GM08714 (cell line): Measurements from ENCODE around the gene MAGI1.

Source experiments
- H3K4me3 ChIP-seq: fragments of 200-500 bp; sonication (Bioruptor generic); 2 replicates; pipeline ENCODE4 v1.5.1; 2014; ENCODE audit warnings: mild to moderate bottlenecking, low read length, inconsistent platforms
- ZNF274 ChIP-seq: IDR thresholded peaks from 2 replicates; pipeline ENCODE4 v1.6.1; 2012; ENCODE audit warnings: mild to moderate bottlenecking, low read depth, low read length

The MAGI1 gene

DNA sequence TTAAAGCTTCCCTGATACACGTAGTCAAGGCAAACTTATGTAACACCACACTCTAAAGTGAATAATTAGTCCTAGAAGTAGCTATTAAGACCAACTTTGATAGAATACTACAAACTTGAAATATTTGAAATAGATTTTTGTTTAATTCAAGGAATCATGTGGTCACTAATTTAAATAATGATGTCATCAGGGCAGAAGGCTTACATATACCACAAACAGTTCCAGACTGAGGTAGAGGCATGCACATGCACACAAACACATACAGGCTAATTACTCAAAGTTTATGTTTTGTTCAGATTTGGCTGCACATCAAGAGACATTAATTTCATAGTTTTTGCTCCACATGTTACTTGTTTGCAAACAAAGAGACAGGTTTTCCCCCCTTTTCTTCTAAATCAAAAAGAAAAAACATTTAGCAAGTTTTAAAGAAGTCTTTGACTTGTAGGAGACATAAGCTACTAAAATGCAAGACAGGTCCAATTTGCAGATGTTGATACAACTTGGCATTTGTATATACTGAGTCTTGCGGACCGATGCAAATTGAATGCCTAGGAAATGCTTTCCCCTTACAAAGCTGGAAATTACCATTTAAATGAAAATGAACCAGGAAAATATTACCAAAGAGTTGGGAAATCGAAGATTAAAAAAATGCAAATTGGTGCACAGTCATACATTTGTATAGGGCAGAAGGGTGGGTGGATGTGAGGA, 594.8 kb downstream of the MAGI1 start:
- TF ChIP-seq ZNF274, result no peak
- H3K4me3 ChIP-seq, result no peak overlapping the region

- TF ChIP-seq ZNF274, result no peak
- no peak overlapping the region for H3K4me3 ChIP-seq
Observed at GRCh38 chr3:65439641-65440284, 599.0 kb downstream of the MAGI1 start.

DNA sequence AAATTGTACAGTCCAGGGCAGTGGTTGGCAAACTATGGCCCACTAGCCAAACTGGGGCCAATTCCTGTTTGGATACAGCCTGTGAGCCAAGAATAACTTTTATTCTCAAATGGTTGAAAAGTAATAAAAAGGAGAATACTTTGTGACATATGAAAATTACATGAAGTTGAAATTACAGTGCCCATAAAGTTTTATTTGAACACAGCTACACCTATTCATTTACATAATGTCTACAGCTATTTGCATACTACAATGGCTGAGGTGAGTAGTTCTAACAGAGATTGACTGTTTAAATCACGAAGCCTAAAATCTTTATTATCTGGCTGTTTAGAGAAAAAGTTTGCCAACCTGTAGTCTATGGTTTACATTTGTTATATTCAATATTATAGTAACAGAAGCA, 600.1 kb downstream of the MAGI1 start:
- no peak overlapping the region for H3K4me3 ChIP-seq
- no peak for TF ChIP-seq ZNF274

GRCh38 chr3:65438096-65438495, 600.6 kb downstream of the MAGI1 start:
- no peak for TF ChIP-seq ZNF274
- H3K4me3 ChIP-seq, result no peak overlapping the region

- no peak for TF ChIP-seq ZNF274
- no peak overlapping the region for H3K4me3 ChIP-seq
Observed at GRCh38 chr3:65436580-65436979, 602.1 kb downstream of the MAGI1 start.

GRCh38 chr3:65433480-65433879, 605.2 kb downstream of the MAGI1 start:
- no peak overlapping the region for H3K4me3 ChIP-seq
- no peak for TF ChIP-seq ZNF274

GRCh38 chr3:65432388-65433003, 606.2 kb downstream of the MAGI1 start:
- no peak for TF ChIP-seq ZNF274
- no peak overlapping the region for H3K4me3 ChIP-seq

DNA sequence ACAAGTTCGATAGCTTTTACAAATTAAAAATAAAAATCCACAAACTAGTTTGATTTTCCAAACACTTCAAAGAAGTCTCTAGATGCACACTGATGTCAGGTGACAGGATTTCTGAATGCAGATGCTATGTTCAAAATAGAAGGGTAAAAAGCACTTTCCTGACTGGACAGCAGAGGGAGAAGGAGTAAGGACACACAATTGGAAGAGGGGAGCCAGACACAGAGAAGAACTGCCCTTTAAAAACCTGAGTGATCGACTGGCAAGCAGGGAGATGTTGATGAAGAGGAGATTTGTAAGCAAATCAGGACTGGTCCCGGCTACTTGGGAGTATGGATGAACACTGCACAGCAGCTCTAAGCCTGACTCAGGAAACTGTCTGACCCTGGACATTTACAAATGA, 612.8 kb downstream of the MAGI1 start:
- no peak overlapping the region for H3K4me3 ChIP-seq
- no peak for TF ChIP-seq ZNF274

DNA sequence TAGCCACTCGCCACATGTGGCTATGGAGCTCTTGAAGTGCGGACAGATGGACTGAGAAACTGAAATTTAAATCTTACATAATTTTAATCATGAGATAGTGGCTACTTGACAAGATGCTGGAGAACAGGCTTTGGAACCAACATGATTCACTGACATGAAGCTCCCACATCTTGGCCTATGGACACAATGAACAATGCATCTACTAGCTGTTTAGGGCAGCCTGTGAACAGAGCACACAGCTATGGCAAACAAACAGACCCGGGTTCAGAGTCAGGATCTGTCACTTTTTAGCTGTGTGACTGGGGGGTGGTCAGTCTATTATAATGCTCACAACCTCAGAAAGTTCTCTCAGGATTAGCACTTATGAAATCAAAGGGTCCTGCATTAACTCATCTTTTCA, 616.6 kb downstream of the MAGI1 start:
- no peak overlapping the region for H3K4me3 ChIP-seq
- TF ChIP-seq ZNF274, result no peak

DNA sequence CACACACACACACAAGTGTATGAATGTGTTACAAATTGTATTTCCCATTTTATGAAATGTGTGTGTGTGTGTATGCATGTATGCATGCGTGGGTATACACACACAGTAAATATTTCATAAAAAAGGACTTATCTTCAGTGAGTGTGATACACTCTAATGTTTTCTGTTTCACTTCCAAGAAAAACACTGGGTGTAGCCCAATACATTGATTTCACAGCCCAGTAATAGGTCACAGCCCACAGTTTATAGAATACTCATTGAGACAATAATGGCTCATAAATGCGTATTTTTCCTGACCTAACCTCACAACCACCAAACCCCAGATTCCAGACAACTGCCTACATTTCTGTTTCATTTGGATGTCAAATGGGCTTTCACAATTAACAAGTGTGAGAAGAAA, 619.5 kb downstream of the MAGI1 start:
- TF ChIP-seq ZNF274, result no peak
- H3K4me3 ChIP-seq, result no peak overlapping the region

GRCh38 chr3:65413891-65414290, 624.8 kb downstream of the MAGI1 start:
- TF ChIP-seq ZNF274, result no peak
- H3K4me3 ChIP-seq, result no peak overlapping the region

- TF ChIP-seq ZNF274, result no peak
- no peak overlapping the region for H3K4me3 ChIP-seq
Observed at GRCh38 chr3:65412588-65412987, 626.1 kb downstream of the MAGI1 start.

GRCh38 chr3:65411367-65411766, 627.4 kb downstream of the MAGI1 start:
- TF ChIP-seq ZNF274, result no peak
- no peak overlapping the region for H3K4me3 ChIP-seq

DNA sequence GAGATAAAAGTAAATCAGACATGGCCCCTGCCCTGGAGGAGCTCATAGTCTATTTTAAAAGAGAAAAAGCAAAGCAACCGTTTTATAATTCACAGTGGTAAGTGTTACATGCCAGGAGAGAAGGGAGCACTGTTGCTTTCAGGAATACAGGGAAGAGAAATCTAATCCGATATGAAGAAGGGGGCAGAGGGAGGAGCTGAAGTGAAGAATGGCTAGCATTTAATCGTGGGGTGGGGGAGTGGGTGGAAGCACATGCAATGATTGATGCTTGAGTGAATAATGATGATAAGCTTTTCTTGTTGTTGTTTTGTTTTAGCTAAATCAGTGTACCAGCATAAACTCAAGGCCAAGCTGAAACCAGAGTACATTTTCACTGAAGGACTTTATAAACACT, 629.5 kb downstream of the MAGI1 start:
- TF ChIP-seq ZNF274, result no peak
- H3K4me3 ChIP-seq, result no peak overlapping the region

DNA sequence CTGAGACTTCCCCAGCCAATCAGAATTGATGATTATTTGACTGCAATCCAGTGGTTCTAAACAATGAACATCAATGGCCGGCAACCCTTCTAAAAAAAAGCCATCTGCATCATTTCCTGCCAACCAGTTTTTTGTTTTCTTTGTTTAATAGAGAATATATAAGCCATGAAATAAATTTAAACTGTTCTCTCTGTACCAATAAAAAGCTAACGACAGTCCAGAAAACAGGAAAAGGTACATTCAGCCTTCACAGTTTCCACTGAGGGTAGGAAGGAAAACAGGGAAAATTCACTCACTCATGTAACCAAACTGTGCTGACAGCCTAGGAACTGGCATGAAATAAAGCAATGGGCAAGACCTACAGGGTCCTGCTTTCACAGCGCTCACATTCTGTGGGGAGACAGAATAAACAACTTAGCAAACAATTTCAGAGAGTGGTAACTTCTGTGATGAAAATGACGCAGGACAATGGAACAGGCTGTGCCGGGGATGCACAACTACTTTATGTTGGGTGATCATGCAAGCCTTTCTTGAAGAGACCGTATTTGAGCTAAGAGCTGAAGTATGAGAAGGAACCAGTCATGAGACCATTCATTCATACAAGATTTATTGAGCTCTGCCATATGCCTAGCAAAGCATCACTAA, 630.1 kb downstream of the MAGI1 start:
- TF ChIP-seq ZNF274, result no peak
- no peak overlapping the region for H3K4me3 ChIP-seq
